ENCODE data around the gene ABCF1. TPM values are rescaled to one million over a fixed set of nuclear protein-coding genes. Genes with fewer than 3 reads are reported as not detected.

ABCF1 gene
- total and polyA plus RNA-seq, 9 of the 15 experiments (the other 6 are each of a cell fraction or from before 2014, with no cell fraction given) = 41.6 to 193 (median 102) TPM

DNA sequence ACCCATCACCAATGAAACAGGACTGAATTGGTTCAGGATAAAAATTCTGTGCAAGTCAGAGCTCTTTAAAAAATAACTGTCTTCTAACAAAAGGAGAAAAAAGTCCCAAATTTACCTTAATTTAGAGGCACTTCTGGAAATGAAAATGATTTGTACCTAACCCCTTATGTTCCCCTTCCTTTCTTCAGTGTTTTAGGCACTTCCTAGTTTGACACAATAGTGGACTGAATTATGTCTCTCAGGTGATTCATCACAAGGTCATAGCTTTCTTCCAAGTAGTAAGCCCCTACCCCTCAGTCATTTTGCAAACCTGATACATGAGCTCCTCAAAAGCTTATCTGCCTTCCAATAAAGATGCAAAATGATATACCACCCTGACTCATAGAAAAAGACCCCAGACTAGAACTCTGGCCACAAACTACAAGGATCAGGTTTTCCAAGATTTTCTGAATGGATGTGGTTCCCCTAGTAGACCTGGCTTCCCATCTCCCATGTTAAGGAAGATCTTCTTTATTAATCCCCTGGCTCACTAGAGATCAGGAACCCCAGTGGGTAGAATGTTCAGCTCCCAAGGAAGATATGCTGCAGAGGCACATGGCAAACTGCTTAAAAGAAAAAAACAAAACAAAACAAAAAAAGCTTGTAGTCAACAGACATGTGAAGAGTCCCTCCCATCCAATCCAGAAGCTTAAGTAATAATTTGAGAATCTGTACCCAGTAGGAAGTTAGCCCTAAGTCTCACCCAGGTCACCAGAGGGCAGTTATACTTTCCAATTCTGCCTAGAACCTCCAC, 42.2 kb downstream of the ABCF1 start (continued):
- TF ChIP-seq, protein P1, sequence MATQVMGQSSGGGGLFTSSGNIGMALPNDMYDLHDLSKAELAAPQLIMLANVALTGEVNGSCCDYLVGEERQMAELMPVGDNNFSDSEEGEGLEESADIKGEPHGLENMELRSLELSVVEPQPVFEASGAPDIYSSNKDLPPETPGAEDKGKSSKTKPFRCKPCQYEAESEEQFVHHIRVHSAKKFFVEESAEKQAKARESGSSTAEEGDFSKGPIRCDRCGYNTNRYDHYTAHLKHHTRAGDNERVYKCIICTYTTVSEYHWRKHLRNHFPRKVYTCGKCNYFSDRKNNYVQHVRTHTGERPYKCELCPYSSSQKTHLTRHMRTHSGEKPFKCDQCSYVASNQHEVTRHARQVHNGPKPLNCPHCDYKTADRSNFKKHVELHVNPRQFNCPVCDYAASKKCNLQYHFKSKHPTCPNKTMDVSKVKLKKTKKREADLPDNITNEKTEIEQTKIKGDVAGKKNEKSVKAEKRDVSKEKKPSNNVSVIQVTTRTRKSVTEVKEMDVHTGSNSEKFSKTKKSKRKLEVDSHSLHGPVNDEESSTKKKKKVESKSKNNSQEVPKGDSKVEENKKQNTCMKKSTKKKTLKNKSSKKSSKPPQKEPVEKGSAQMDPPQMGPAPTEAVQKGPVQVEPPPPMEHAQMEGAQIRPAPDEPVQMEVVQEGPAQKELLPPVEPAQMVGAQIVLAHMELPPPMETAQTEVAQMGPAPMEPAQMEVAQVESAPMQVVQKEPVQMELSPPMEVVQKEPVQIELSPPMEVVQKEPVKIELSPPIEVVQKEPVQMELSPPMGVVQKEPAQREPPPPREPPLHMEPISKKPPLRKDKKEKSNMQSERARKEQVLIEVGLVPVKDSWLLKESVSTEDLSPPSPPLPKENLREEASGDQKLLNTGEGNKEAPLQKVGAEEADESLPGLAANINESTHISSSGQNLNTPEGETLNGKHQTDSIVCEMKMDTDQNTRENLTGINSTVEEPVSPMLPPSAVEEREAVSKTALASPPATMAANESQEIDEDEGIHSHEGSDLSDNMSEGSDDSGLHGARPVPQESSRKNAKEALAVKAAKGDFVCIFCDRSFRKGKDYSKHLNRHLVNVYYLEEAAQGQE (IDR thresholded peaks at IDR 0.05; ENCODE audit: borderline replicate concordance) = no peak
- TF ChIP-seq, protein P1 (CRISPR knock-in tag; IDR thresholded peaks at IDR 0.05; ENCODE audit: low read depth) = no peak
- TF ChIP-seq MTA1 (IDR thresholded peaks at IDR 0.05; ENCODE audit: borderline replicate concordance) = no peak
- TF ChIP-seq POLR2A (conservative IDR thresholded peaks at IDR 0.05) = peak; percentile 64
- TF ChIP-seq U2AF2 (optimal IDR thresholded peaks at IDR 0.05; ENCODE audit: low read depth, low read length) = no peak
- no peak for TF ChIP-seq RBM22 (IDR thresholded peaks at IDR 0.05; ENCODE audit: low read depth, low read length, poor library complexity, severe bottlenecking)
- TF ChIP-seq BRD9 (IDR thresholded peaks at IDR 0.05; ENCODE audit: low read depth, partially characterized antibody) = no peak
- TF ChIP-seq DMBX1 (CRISPR knock-in tag; IDR thresholded peaks at IDR 0.05; ENCODE audit: borderline replicate concordance) = 0 out of 2 replicates have a peak, but pooled peaks have one; percentile 5
- TF ChIP-seq NR2C2 (CRISPR knock-in tag; IDR thresholded peaks at IDR 0.05) = no peak
- TF ChIP-seq NR2C2 (tag; IDR thresholded peaks at IDR 0.05) = no peak
- TF ChIP-seq ZNF551 (CRISPR knock-in tag; IDR thresholded peaks at IDR 0.05) = peak; percentile 80
- TF ChIP-seq, protein P2, sequence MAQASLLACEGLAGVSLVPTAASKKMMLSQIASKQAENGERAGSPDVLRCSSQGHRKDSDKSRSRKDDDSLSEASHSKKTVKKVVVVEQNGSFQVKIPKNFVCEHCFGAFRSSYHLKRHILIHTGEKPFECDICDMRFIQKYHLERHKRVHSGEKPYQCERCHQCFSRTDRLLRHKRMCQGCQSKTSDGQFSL (CRISPR knock-in tag; IDR thresholded peaks at IDR 0.05) = 0 out of 2 replicates have a peak, but pooled peaks have one; percentile 35
- TF ChIP-seq, protein P2 (tag; IDR thresholded peaks at IDR 0.05) = no peak
- no peak for TF ChIP-seq TBP (optimal IDR thresholded peaks at IDR 0.05; ENCODE audit: low read depth, low read length)
- TF ChIP-seq, protein P3, sequence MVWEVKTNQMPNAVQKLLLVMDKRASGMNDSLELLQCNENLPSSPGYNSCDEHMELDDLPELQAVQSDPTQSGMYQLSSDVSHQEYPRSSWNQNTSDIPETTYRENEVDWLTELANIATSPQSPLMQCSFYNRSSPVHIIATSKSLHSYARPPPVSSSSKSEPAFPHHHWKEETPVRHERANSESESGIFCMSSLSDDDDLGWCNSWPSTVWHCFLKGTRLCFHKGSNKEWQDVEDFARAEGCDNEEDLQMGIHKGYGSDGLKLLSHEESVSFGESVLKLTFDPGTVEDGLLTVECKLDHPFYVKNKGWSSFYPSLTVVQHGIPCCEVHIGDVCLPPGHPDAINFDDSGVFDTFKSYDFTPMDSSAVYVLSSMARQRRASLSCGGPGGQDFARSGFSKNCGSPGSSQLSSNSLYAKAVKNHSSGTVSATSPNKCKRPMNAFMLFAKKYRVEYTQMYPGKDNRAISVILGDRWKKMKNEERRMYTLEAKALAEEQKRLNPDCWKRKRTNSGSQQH (CRISPR knock-in tag; IDR thresholded peaks at IDR 0.05) = no peak
- TF ChIP-seq IRF2 (CRISPR knock-in tag; IDR thresholded peaks at IDR 0.05) = no peak
- TF ChIP-seq JUN (IDR thresholded peaks at IDR 0.05; ENCODE audit: borderline replicate concordance, low read depth, low read length) = no peak
- 0 out of 2 replicates have a peak, but pooled peaks have one; percentile 68 for TF ChIP-seq JUN (CRISPR knock-in tag; IDR thresholded peaks at IDR 0.05; ENCODE audit: borderline replicate concordance)

Measured in K562 (cell line).